Fibroblast of pulmonary artery (primary cell): ENCODE data around the gene OTUD4.

Experiments used
- DNase-seq: peaks from one replicate; pipeline ENCODE4 v3.0.0-alpha.2; 2010; ENCODE audit warnings: low read depth
- H3K4me3 ChIP-seq: replicated peaks from 2 replicates; pipeline ENCODE4 v1.5.1; 2011; ENCODE audit warnings: low read depth, mild to moderate bottlenecking, control low read depth, low read length, moderate library complexity
- CTCF ChIP-seq: IDR thresholded peaks from 2 replicates; pipeline ENCODE4 v1.5.1; 2011; ENCODE audit warnings: mild to moderate bottlenecking, control low read depth, low read length, inconsistent platforms; ENCODE audit errors: missing control alignments

The OTUD4 gene

GRCh38 chr4:145099653-145100052, 80.7 kb downstream of the OTUD4 start:
- H3K4me3 ChIP-seq = peak overlapping the region; percentile 70
- peak; percentile 32 for DNase-seq
- TF ChIP-seq CTCF = no peak

DNA sequence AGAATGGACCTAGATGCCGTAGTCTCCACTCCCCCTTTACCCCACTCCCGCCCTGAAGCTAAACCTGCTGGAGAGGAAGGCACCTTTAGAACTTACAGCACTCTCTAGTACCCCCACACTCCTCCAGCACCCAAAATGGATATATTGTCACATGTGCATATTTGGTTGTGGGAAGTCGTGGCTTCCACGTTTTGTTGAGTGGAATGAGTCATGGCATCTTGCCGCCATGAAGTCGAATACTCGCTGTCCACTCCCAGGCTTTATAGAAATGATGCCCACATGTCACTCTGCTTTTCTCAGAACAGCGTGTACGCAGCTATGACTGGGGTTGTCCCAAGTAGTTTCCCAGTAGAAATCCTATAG, 81.7 kb downstream of the OTUD4 start:
- H3K4me3 ChIP-seq = peak overlapping the region; percentile 70
- TF ChIP-seq CTCF = no peak
- DNase-seq = peak; percentile 62

- peak within 1 kb of the TSS; percentile 70 for H3K4me3 ChIP-seq
- peak; percentile 43 for TF ChIP-seq CTCF
These were observed 82.3 kb downstream of the OTUD4 start, which contains the start of the genes ABCE1 and ANAPC10 for GRCh38 chr4:145097821-145098674. ABCE1 (plus strand) TSS chr4:145098311; CDS start chr4:145104413, 6,102 bp downstream. ANAPC10 (minus strand) TSS chr4:145098196; CDS start chr4:145096099, 2,097 bp downstream.

DNA sequence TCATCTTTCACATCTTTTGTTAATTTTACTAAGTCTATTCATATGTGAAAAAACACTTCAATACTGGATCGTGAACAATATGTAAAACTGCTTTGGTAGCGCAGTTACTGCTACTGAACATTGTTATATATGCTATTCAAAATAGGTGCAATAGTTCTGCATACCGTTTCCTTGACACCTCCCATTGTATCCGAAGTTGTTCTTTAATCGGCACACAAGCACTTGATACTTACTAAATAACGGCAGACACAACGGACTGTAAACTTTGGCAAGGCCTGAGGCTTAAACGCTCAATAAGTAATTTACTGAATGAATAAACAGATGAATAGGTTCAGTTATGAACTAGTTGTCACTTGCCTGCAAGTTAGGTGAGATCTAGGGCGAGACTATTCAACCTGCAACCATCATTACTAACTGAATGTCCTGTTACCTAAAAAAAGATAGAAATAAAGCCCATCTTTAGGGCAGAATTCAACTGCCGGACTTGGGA, 83.0 kb downstream of the OTUD4 start:
- no peak for DNase-seq
- H3K4me3 ChIP-seq = peak overlapping the region; percentile 70
- no peak for TF ChIP-seq CTCF

More at GRCh38 chr4:145097821-145098674, 82.3 kb downstream of the OTUD4 start, which contains the start of the genes ABCE1 and ANAPC10:
- DNase-seq = peak; percentile 99

DNA sequence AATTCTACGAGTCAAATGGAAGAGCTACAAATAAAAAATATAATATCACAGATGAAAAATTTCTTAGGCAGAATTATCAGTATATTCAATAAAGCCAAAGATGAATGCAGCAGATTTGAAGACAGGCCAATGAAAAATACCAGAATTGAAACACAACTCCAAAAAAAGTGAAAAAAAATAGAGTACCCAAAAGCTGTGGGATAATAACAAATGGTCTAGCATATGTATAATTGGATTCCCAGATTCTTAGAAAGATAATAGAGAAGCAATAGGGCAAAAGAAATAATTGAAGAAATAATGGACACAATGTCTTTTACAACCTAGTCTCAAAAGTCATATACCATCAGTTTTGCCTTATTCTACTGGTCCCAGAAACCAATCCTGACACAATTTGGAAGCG, 86.8 kb downstream of the OTUD4 start:
- no peak overlapping the region for H3K4me3 ChIP-seq
- DNase-seq = no peak
- TF ChIP-seq CTCF = no peak

DNA sequence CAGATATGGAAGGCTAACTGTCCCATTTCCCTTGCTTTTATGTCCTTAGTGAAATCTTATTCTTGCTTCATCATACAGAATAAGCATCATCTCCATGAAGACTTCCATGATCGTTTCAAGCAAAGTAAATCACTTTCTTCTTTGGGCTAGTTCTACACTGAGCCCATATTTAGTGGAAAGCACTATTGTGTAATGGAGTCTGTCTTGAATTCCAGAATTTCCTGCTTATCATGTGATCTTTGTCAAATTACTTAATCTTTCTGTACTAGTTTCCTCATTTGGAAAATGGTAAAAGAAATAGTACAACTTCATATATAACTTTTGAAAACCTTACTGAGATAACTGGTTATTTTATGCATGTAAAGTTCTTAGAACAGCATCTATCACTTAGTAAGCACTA, 90.0 kb downstream of the OTUD4 start:
- no peak for TF ChIP-seq CTCF
- H3K4me3 ChIP-seq = no peak overlapping the region
- DNase-seq = peak; percentile 29
